ENCODE measurements around the gene IRX4. TPM values are rescaled to one million over a fixed set of nuclear protein-coding genes. Genes with fewer than 3 reads are reported as not detected.

IRX4 gene
- total RNA-seq, 2 donors from 2014 or later = not detected

GRCh38 chr5:1889321-1890065, 6.8 kb upstream of the IRX4 start:
- Histone ChIP-seq H3K27me3 (peaks cover 38% of the 10 kb centered on the region), H3K9ac (ENCODE audit: low read depth in 2 of 2, low read length in 2 of 2) (no peak overlapping the region), H3K4me1 (no peaks in the 10 kb centered on the region), H3K4me3 (no peak overlapping the region), H3K36me3 (no peaks in the 10 kb centered on the region), H3K9me3 (no peaks in the 10 kb centered on the region), H3K27ac (no peak overlapping the region)
- no peak for TF ChIP-seq CTCF (IDR thresholded peaks at IDR 0.05)
- DNase-seq = no peak
- intact Hi-C loops (cut with DNase I) = no loop called here

DNA sequence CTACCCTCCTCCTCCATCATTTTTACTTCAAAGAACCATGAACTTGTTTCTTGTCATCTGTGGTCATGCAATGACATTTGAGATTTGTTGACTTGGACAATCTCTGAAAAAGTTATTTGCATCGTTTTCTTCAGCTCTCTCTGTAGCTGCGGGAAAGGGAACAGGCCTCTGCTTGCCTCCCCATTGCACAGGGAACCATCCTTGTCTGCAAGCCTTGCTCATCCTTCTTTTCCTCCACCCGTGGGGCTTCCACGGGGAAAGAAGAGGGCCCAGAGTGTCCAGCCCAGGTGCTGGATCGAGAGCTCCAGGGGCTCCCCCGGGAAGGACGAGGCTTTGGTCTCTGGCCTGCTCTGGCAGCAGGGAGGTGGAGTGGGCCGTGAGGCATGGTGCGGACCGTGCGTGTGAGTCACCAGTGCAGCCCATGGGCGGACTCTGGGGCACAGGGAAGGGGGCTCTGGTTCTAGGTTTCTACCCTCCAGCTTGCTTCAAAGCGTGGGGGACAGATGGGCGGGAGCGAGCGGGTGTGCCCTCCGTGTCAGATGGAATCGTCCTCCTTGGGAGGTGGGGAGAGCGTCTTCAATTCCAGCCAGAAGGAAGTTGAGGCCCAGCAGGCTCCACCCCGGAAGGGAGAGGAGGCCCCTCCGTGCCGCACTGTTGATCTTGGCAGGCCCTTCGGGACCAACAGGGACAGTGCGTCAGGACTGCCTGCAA, 6.0 kb upstream of the IRX4 start:
- H3K9me3 ChIP-seq = no peaks in the 10 kb centered on the region
- peaks cover 46% of the 10 kb centered on the region for H3K27me3 ChIP-seq
- no peak overlapping the region for H3K4me3 ChIP-seq
- no peaks in the 10 kb centered on the region for H3K4me1 ChIP-seq
- TF ChIP-seq CTCF (IDR thresholded peaks at IDR 0.05) = no peak
- no peak for DNase-seq
- intact Hi-C loops (cut with DNase I) = no loop called here
- no peaks in the 10 kb centered on the region for H3K36me3 ChIP-seq
- H3K9ac ChIP-seq (ENCODE audit: low read depth in 2 of 2, low read length in 2 of 2) = no peak overlapping the region
- no peak overlapping the region for H3K27ac ChIP-seq

- Histone ChIP-seq H3K27ac (no peak overlapping the region), H3K4me3 (no peak overlapping the region), H3K9me3 (no peaks in the 10 kb centered on the region), H3K4me1 (no peaks in the 10 kb centered on the region), H3K36me3 (no peaks in the 10 kb centered on the region), H3K9ac (ENCODE audit: low read depth in 2 of 2, low read length in 2 of 2) (no peak overlapping the region), H3K27me3 (peaks cover 55% of the 10 kb centered on the region)
- TF ChIP-seq CTCF (IDR thresholded peaks at IDR 0.05) = no peak
- intact Hi-C loops (cut with DNase I) = no loop called here
- no peak for DNase-seq
Observed at GRCh38 chr5:1887588-1888360, 5.0 kb upstream of the IRX4 start.

- Histone ChIP-seq H3K27me3 (peaks cover 63% of the 10 kb centered on the region), H3K4me1 (no peaks in the 10 kb centered on the region), H3K9me3 (no peaks in the 10 kb centered on the region), H3K4me3 (no peak overlapping the region), H3K36me3 (no peaks in the 10 kb centered on the region), H3K9ac (ENCODE audit: low read depth in 2 of 2, low read length in 2 of 2) (no peak overlapping the region), H3K27ac (no peak overlapping the region)
- TF ChIP-seq CTCF (IDR thresholded peaks at IDR 0.05) = no peak
- intact Hi-C loops (cut with DNase I) = no loop called here
- DNase-seq = no peak
Observed at GRCh38 chr5:1886846-1887587, 4.3 kb upstream of the IRX4 start.
